GM19239 (cell line): ENCODE results near the gene ZNF594.
"Not testable (repeated sequence)": the region's sequence is repeated elsewhere in the genome, so short reads cannot be mapped to it uniquely, and the experiment has no call there.

Source experiments
- DNase-seq: peaks from one replicate; pipeline ENCODE4 v3.0.0; 2011; ENCODE audit warnings: low spot score; ENCODE audit not compliant: insufficient read length
- FAIRE-seq: peaks from 2 replicates; lab custom pipeline; 2011; peaks lifted over from hg19 to GRCh38; lab: Jason Lieb, UNC

ZNF594 gene

DNA sequence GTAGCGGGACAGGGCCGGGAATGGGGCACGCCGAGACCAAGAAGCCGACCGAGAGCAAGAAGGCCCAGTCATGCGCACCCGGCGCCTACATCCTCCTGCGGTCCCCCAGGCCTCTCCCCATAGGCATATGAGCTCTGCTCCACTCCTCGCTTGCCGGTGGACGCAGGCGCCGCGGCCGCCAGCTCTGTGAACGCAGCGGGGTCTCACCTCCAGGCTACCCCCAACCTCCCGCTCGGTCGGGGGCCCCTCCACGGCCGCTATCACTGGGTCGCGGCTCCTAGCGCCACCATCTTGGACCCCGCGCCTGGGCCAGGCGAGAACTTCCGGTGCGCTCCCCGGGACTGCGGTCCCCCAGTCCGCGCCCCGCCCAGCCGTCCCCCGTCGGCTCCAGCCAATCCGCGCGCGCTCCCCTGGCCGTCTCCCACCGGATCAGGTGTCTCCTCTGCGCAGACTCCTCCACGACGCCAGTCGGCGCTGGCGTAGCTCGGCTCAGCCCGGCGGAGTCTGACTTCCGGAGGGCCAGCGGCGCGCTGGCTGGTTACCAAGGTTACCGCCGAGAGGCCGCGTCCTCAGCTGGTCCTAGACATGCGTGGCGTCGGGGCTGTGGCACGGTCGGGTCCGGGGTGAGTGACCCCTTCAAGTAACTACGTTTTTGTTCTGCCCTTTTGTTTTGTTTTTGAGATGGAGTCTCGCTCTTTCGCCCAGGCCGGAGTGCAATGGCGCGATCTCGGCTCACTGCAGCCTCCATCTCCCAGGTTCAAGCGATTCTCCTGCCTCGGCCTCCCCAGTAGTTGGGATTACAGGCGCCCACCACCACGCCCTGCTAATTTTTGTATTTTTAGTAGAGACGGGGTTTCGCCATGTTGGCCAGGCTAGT is at the start of gene ZNF594:
ZNF594 (minus strand) TSS at position 328 of the 877 bp plus-strand sequence. CDS start 7,612 bp downstream, outside the sequence.
- peak; percentile 84 for FAIRE-seq
- DNase-seq: peak; percentile 93

DNA sequence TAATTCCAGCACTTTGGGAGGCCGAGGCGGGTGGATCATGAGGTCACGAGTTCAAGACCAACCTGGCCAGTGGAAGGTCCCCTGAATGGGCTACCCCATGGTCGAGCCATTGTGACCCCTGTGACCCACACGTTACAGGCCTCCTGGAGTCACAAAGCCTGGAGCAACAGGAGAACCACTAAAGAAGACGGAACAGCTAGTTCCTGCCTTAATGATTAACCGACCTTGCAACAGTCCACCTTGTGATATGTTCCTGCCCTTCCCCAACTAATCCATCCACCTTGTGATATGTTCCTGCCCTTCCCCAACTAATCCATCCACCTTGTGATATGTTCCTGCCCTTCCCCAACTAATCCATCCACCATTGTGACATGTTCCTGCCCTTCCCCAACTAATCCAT is 48.1 kb upstream of the ZNF594 start:
- not testable (repeated sequence) for FAIRE-seq, DNase-seq

- no peak for FAIRE-seq
- no peak for DNase-seq
These were observed 46.7 kb upstream of the ZNF594 start for GRCh38 chr17:5238333-5238732.

- peak; percentile 98 for FAIRE-seq
These were observed 45.9 kb upstream of the ZNF594 start for GRCh38 chr17:5237541-5238016.

DNA sequence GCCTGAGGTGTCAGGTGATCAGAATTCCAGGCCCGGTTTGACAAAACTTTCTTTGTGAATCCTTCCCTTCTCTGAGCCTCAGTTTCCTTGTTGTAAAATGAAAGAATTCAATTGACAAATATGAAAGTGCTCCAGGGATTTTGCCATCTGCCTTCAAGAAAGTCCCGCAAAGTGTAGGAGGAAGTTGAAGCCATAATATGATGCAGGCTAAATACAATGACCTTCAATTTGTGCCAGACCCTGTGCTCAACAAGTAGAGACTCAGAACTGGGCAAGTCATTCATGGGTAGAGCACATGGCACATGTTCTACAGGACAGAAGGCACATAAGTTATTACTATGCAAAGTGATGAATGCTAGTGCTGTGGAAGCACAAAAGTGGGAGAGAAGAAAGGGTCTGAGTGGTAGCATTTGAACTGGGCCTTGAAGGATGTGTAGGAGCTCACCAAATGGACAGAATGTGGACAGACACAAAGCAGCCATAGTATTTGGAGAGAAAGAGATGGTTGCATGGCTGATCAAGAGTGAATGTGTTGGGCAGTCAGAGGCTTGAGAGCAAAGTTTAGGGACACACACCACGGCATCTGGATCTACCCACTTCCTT is 45.4 kb upstream of the ZNF594 start:
- FAIRE-seq (no peak), DNase-seq (no peak)

More at GRCh38 chr17:5237541-5238016, 45.9 kb upstream of the ZNF594 start:
- no peak for DNase-seq

- peak; percentile 98 for FAIRE-seq
- DNase-seq: no peak
These were observed 43.2 kb upstream of the ZNF594 start, which contains the start of gene SCIMP for GRCh38 chr17:5234645-5235576. Gene SCIMP, minus strand, starts transcription at chr17:5234860. Its CDS starts 105 bp downstream, at chr17:5234755.

DNA sequence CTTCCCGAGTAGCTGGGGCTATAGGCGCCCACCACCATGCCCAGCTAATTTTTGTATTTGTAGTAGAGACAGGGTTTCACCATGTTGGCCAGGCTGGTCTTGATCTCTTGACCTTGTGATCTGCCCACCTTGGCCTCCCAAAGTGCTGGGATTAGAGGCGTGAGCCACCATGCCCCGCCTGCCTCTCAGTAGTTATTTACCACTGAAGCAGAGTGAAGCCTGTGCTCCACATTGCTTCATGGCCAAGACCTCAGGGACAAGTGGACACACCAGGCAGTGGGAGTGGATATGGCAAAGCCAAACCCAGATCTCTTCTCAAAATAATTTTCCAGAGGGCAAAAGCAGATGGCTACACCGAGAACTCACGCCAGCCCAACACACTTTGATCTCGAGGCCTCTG is 41.8 kb upstream of the ZNF594 start:
- not testable (repeated sequence) for DNase-seq, FAIRE-seq

DNA sequence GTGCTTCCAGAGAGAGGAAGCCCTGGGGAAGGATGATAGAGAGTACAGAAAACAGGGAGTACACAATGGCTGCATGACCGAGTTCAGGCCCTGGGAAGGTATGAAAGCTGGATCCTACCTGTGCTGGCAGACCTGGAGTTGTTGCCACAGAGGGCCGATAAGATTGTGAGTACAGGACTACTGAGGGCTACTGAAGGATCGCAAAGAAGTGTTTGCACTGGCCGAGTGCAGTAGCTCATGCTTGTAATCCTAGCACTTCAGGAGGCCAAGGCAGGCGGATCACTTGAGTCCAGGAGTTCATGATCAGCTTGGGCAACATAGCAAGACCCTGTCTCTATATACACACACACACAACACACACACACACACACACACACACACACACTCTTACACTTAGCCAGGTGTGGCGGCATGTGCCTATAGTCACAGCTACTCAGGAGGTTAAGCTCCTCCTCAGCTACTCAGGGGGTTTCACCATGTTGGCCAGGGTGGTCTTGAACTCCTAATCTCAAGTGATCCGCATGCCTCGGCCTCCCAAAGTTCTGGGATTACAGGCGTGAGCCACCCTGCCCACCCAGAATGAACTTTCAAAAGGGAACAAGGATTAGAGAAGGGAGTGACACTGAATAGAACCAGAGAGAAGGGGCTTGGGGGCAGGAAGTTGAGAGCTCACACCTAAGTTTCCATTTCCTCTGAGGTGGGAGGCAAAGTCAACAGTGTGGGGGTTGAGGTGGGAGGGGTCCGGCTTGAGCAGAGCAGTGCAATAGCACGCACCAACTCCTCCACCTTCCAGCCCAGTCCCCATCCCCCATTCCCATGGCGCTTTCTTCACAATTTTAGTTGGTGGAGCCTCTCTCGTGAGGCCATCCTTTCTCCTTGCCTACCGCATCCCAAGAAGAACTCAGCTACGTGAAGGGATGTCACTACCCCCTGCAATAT is 35.5 kb upstream of the ZNF594 start:
- FAIRE-seq (peak; percentile 96), DNase-seq (no peak)

DNA sequence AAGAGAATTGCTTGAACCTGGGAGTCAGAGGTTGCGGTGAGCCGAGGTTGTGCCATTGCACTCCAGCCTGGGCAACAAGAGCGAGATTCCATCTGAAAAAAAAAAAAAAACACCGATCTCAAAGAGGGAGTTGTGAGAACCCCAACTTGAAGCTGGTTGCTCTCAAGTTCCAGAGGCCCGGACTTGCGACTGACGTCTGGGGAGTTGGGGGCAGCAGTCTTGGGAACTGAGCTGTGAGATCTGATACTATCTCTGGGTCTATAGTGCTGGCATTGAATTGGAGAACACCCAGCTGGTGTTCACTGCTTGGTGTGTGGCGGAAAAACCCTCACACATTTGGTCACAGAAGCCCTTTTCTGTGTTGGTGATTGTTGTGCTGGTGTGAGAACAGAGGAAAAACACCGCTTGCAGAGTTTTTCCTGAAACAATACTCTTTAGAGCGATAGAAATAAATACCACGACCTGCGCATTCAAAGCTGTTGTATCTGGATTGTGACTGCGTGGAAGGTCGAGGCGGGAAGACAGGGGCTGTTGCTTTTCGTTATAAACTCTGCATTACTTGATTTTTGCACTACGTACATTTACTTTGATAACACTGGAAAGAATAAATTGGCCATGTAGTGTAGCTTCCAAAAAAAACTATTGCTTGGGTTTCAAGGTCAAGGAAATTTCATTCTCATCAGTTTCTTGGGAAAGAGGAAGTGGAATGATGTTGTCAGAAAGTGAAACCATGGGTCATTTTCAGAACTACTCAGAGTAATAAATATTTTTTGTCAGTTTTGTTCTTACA is 34.2 kb upstream of the ZNF594 start:
- FAIRE-seq (peak; percentile 92), DNase-seq (no peak)

DNA sequence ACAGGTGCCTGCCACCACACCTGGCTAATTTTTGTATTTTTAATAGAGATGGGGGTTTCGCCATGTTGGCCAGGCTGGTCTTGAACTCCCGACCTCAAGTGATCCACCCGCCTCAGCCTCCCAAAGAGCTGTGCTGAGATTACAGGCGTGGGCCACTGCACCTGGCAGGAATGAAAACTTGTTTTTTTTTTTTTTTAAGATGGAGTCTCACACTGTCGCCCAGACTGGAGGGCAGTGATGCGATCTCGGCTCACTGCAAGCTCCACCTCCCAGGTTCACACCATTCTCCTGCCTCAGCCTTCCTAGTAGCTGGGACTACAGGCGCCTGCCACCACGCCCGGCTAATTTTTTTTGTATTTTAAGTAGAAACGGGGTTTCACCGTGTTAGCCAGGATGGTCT is 30.2 kb upstream of the ZNF594 start:
- not testable (repeated sequence) for DNase-seq
- peak; percentile 79 for FAIRE-seq

DNA sequence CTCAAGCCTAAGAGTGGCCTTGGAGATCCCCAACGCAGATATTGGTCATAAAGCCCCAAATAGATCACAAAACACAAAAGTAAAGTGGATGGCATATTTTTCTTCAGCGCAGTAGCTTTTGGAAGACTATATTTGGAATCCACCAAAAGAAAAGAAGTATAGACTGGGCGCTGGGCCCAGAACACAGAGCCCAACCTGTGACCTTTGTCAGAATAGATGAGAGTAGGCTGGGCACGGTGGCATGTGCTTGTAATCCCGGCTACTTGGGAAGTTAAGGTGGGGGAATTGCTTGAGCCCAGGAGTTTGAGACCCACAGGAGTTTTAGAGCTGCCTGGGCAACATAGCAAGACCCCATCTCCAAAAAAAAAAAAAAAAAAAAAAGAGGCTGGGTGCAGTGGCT is 28.4 kb upstream of the ZNF594 start:
- DNase-seq (no peak), FAIRE-seq (peak; percentile 26)

GRCh38 chr17:5219536-5219935 is 27.9 kb upstream of the ZNF594 start:
- FAIRE-seq (no peak), DNase-seq (no peak)

DNA sequence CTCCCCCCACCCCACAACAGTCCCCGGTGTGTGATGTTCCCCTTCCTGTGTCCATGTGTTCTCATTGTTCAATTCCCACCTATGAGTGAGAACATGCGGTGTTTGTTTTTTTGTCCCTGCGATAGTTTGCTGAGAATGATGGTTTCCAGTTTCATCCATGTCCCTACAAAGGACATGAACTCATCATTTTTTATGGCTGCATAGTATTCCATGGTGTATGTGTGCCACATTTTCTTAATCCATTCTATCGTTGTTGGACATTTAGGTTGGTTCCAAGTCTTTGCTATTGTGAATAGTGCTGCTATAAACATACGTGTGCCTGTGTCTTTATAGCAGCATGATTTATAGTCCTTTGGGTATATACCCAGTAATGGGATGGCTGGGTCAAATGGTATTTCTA is 25.9 kb upstream of the ZNF594 start:
- not testable (repeated sequence) for FAIRE-seq, DNase-seq

- DNase-seq (no peak), FAIRE-seq (no peak)
These were observed 19.8 kb upstream of the ZNF594 start for GRCh38 chr17:5211458-5211857.

DNA sequence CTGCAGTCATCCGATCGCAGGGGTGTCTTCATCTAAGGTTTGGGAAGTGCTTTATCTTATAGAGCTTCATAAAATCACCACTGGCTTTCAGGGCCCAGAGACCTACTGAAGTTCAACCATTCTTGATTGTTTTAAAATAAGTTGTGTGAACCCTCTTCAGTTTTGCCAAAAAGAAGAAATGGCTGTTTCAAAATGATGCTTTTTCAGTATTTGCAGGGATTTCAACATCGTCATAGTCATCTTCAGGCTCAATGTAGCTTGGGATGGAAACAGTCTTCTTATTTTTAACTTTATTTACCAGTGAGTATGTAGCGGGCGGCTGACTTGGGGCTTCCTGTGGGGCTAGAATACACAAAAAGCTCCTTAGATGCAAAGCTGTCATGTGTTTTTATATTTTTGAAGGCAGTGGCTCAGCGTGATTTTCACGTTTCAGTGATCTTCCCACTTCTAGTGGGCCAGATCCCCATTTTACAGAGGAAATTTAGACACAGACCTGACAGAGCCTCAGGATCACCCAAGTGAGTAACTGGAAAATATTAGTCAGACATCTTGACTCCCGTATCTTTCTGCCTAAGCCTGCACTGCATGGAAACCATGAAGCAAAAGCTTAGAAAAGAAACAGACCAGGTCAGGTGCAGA is 19.1 kb upstream of the ZNF594 start:
- FAIRE-seq (no peak), DNase-seq (no peak)

GRCh38 chr17:5210091-5210490 is 18.4 kb upstream of the ZNF594 start:
- peak; percentile 93 for FAIRE-seq
- no peak for DNase-seq

DNA sequence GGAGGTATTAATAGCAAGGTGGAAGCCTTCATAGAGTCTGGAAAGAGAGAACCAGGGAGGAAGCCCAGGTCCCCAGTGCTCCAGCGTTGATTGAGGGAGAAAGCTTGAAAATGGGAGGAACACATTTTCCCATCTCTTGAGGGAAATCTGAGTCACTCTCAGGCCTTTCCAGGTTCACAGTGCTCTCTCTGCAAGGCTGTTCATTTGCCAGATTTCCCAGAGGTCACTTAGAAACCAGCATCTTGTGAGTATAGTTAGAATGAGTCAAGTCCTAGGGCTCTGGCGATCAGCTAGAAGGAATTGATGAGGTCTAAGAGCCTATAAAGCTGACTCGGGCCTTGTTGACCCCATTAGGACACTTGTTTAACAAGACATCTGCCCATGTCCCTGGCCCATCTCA is 17.7 kb upstream of the ZNF594 start:
- FAIRE-seq (no peak), DNase-seq (no peak)

GRCh38 chr17:5203908-5204294 is 12.2 kb upstream of the ZNF594 start:
- FAIRE-seq (no peak), DNase-seq (no peak)
